HG03521 (cell line): ENCODE measurements around the gene KBTBD4.
"Not testable (repeated sequence)": the region's sequence is repeated elsewhere in the genome, so short reads cannot be mapped to it uniquely, and the experiment has no call there.

Experiments used
- ATAC-seq: cut with Tn5 transposase; IDR thresholded peaks from one replicate; pipeline ENCODE4 v1.9.1; 2021; ENCODE audit warnings: mild to moderate bottlenecking, moderate library complexity; ENCODE audit not compliant: unreplicated experiment

Gene KBTBD4

GRCh38 chr11:47529951-47530350 lies 48.8 kb downstream of the KBTBD4 start:
- ATAC-seq: no peak

- no peak for ATAC-seq
Observed at GRCh38 chr11:47527186-47527585, 51.6 kb downstream of the KBTBD4 start.

GRCh38 chr11:47526032-47526431 lies 52.7 kb downstream of the KBTBD4 start:
- not testable (repeated sequence) for ATAC-seq

- ATAC-seq: no peak
Observed at GRCh38 chr11:47524291-47524874, 54.4 kb downstream of the KBTBD4 start.

GRCh38 chr11:47523490-47524225 lies 55.1 kb downstream of the KBTBD4 start:
- no peak for ATAC-seq
